Mesothelial cell of epicardium (in vitro differentiated cells): ENCODE measurements around the gene ANKHD1. TPM values are rescaled to one million over a fixed set of nuclear protein-coding genes. Genes with fewer than 3 reads are reported as not detected.

ENCODE experiments used
- DNase-seq, 2 experiments: peaks; one replicate each; pipeline ENCODE4 v3.0.0; 2021; ENCODE audit warnings: low spot score in 2 of 2; ENCODE audit not compliant: unreplicated experiment in 2 of 2
- H3K27ac Mint-ChIP-seq: 2 replicates; pipeline ENCODE4 v1.8.0; 2021; ENCODE audit warnings: mixed read lengths
- H3K27me3 Mint-ChIP-seq: 2 replicates; pipeline ENCODE4 v1.8.0; 2021; ENCODE audit warnings: low read depth, mixed read lengths
- H3K36me3 Mint-ChIP-seq: 2 replicates; pipeline ENCODE4 v1.8.0; 2021; ENCODE audit warnings: mixed read lengths
- H3K4me1 Mint-ChIP-seq: 2 replicates; pipeline ENCODE4 v1.8.0; 2021; ENCODE audit warnings: mixed read lengths
- H3K4me3 Mint-ChIP-seq: 2 replicates; pipeline ENCODE4 v1.8.0; 2021; ENCODE audit warnings: mild to moderate bottlenecking, moderate library complexity, mixed read lengths
- H3K9me3 Mint-ChIP-seq: 2 replicates; pipeline ENCODE4 v1.8.0; 2021; ENCODE audit warnings: mixed read lengths
- total RNA-seq: library from RNA; stranded (reverse); gene quantifications from 3 replicates; pipeline ENCODE4 v1.2.1, GENCODE V29; 2021
- TF ChIP-seq, protein P1 (sequence below): fragments of 200-600 bp; sonication (generic); IDR thresholded peaks from one replicate; pipeline ENCODE4 v1.5.0; 2021; ENCODE audit warnings: antibody characterized with exemption; ENCODE audit not compliant: unreplicated experiment

ANKHD1 gene
- total RNA-seq, 1 donor from 2014 or later, result 128 TPM

DNA sequence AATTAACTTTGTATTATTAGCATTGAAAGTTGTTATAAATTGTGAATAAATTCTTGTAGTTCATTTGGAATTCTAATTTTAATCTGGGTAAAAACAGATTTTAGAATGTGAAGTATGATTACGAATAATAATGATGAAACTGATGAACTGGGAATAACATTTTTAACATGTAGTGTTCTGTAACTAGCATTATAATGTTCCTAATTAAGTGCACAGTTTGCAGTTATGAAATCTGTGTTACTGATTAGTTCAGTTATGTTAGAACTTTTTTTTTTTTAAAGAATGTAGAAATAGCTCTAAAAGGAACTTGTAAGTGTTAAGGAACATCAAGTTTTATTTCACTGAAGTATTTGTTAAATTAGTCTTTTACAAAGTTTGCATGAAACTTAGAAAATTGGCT is 97.0 kb downstream of the ANKHD1 start:
- no peaks in the 10 kb centered on the region for H3K27me3 Mint-ChIP-seq
- no peak overlapping the region for H3K4me3 Mint-ChIP-seq
- H3K4me1 Mint-ChIP-seq, result no peaks in the 10 kb centered on the region
- no peak for DNase-seq
- TF ChIP-seq, protein P1, sequence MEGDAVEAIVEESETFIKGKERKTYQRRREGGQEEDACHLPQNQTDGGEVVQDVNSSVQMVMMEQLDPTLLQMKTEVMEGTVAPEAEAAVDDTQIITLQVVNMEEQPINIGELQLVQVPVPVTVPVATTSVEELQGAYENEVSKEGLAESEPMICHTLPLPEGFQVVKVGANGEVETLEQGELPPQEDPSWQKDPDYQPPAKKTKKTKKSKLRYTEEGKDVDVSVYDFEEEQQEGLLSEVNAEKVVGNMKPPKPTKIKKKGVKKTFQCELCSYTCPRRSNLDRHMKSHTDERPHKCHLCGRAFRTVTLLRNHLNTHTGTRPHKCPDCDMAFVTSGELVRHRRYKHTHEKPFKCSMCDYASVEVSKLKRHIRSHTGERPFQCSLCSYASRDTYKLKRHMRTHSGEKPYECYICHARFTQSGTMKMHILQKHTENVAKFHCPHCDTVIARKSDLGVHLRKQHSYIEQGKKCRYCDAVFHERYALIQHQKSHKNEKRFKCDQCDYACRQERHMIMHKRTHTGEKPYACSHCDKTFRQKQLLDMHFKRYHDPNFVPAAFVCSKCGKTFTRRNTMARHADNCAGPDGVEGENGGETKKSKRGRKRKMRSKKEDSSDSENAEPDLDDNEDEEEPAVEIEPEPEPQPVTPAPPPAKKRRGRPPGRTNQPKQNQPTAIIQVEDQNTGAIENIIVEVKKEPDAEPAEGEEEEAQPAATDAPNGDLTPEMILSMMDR, result no peak
- H3K36me3 Mint-ChIP-seq, result peaks cover 13% of the 10 kb centered on the region
- H3K27ac Mint-ChIP-seq, result no peak overlapping the region
- H3K9me3 Mint-ChIP-seq, result no peaks in the 10 kb centered on the region

DNA sequence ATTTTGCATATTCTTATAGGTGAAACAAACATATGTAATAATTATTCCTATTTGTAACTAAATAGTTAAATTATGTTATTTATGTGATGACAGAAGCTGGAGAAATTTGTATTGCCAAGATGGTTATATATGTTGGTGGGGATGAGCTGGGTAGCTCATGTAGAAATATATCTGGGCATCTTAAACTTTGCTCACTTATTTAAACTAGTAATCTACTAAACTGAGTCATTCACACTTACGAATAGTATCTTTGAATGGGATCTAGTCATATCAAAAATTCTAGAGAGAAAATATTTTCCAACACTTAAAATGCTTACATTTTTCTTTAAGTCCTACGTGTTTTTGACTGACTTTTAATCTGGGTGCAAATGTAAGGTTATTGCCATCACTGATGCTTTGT is 101.2 kb downstream of the ANKHD1 start:
- H3K9me3 Mint-ChIP-seq, result no peaks in the 10 kb centered on the region
- no peak for DNase-seq
- H3K27ac Mint-ChIP-seq, result no peak overlapping the region
- TF ChIP-seq, protein P1, result no peak
- H3K4me1 Mint-ChIP-seq, result no peaks in the 10 kb centered on the region
- H3K36me3 Mint-ChIP-seq, result peaks cover 17% of the 10 kb centered on the region
- H3K27me3 Mint-ChIP-seq, result no peaks in the 10 kb centered on the region
- no peak overlapping the region for H3K4me3 Mint-ChIP-seq

DNA sequence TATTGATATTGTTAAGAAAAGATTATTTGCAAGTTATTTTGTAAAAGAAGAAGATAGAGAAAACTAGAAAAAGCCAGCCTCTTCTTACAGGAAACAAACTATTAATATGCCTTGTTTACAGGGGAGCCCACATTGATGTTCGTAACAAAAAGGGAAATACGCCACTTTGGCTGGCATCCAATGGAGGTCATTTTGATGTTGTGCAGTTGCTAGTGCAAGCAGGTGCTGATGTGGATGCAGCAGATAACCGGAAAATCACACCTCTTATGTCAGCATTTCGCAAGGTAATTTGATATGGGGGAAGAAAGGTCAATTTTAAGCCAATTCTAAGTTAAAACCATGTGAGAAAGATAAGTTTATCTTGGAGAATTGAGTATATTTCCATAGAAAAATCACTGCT is 108.3 kb downstream of the ANKHD1 start:
- TF ChIP-seq, protein P1, result no peak
- no peaks in the 10 kb centered on the region for H3K4me1 Mint-ChIP-seq
- H3K36me3 Mint-ChIP-seq, result peaks cover 50% of the 10 kb centered on the region
- no peaks in the 10 kb centered on the region for H3K27me3 Mint-ChIP-seq
- H3K27ac Mint-ChIP-seq, result no peak overlapping the region
- H3K4me3 Mint-ChIP-seq, result no peak overlapping the region
- H3K9me3 Mint-ChIP-seq, result no peaks in the 10 kb centered on the region
- DNase-seq, result no peak

DNA sequence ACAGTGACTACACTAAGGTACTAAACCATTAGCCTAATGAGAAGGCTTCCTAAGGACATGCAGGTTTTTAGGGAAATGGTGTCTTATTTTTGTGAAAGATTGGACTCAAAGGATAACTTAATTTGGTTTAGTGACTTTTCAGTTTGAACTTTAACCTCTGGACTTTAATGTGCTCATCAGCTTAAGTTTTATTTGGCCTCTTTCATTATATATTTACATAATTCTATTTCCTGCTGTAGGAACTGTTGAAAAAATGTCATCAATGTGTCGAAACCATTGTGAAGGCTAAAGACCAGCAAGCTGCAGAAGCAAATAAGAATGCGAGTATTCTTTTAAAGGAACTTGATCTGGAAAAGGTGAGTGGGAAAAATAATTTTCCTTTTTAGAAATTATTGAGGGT is 111.5 kb downstream of the ANKHD1 start:
- peaks cover 51% of the 10 kb centered on the region for H3K36me3 Mint-ChIP-seq
- H3K27me3 Mint-ChIP-seq, result no peaks in the 10 kb centered on the region
- no peaks in the 10 kb centered on the region for H3K4me1 Mint-ChIP-seq
- TF ChIP-seq, protein P1, result no peak
- no peak overlapping the region for H3K4me3 Mint-ChIP-seq
- H3K9me3 Mint-ChIP-seq, result no peaks in the 10 kb centered on the region
- no peak overlapping the region for H3K27ac Mint-ChIP-seq
- no peak for DNase-seq

DNA sequence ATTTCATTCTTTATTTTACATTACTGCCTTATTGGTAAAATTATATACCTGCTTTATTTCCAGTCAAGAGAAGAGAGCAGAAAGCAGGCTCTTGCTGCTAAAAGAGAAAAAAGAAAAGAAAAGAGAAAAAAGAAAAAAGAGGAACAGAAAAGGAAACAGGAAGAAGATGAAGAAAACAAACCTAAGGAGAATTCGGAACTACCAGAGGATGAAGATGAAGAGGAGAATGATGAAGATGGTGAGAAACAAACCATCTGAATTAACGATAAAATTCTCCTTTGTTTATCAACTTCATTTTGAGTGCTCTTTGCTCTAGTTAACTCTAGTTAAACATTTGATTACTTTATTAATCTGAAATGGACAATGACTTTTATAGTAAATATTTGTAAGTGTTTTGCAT is 122.4 kb downstream of the ANKHD1 start:
- Mint-ChIP-seq H3K27me3 (no peaks in the 10 kb centered on the region), H3K27ac (no peak overlapping the region), H3K4me1 (no peaks in the 10 kb centered on the region), H3K4me3 (no peak overlapping the region), H3K9me3 (peaks cover 3% of the 10 kb centered on the region), H3K36me3 (peaks cover 20% of the 10 kb centered on the region)
- TF ChIP-seq, protein P1, result no peak
- DNase-seq, result no peak

DNA sequence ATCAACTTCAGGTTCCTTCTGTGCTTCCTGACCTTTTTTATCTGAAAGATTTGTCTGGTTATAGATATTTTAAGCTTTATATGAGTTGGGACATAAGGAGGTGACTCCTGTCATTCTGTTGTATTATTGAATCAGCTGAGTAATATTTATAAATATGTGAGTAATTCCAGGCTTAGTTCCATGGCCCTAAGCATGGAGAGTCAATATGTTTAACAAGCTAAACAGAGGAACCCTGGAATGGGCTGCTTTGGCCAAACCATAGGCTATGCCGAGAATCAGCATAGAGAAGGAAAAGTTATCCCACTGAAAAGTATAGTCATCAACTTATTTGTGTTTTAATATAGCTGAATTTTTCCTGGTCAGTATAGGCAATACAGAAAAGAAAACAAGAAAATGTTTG is 138.6 kb downstream of the ANKHD1 start:
- DNase-seq, result no peak
- TF ChIP-seq, protein P1, result no peak
- Mint-ChIP-seq H3K9me3 (no peaks in the 10 kb centered on the region), H3K4me1 (no peaks in the 10 kb centered on the region), H3K27me3 (no peaks in the 10 kb centered on the region), H3K36me3 (peaks cover 41% of the 10 kb centered on the region), H3K4me3 (no peak overlapping the region), H3K27ac (no peak overlapping the region)
